ENCODE data around the gene BTBD19. TPM values are rescaled to one million over a fixed set of nuclear protein-coding genes. Genes with fewer than 3 reads are reported as not detected.

BTBD19 gene
- total and polyA plus RNA-seq, 9 of the 15 experiments (the other 6 are each of a cell fraction or from before 2014, with no cell fraction given): 0.22 to 2.0 (median 0.95) TPM

DNA sequence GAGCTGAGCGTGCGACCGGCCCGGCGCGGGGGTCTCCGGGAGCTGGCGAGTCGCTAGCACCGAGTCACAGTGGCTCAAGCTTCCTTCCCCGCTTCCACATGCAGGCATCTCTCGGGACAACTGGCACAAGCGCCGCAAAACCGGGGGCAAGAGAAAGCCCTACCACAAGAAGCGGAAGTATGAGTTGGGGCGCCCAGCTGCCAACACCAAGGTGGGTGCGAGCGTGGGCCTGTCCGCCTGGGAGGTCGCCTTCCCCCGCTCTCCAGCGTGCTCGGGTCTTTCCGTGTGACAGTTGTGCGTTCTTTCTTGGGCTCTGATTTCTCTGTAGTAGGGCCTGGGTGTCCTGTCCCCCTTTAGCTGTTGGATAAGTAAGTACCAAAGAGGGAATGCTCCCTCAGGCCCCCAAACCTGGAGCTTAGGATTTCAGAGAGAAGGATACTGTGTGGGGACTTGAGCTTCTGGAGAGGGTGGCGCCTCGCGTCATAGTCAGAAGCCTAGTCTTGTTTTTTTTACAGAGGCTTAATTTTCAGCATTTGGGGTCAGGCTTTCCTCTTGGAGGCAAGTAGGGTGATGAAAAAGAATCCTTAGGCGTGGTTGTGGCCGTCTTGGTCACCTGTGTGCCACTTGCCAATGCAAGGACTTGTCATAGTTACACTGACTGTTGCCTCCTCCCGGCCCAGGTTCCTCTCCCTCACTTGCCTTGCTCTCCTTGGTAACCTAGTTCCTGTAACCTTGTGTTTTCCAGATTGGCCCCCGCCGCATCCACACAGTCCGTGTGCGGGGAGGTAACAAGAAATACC, 32.2 kb upstream of the BTBD19 start (continued):
- TF ChIP-seq ATF6 (CRISPR knock-in tag; IDR thresholded peaks at IDR 0.05) (0 out of 2 replicates have a peak, but pooled peaks have one; percentile 89), ZNF644 (tag; IDR thresholded peaks at IDR 0.05; ENCODE audit: low read depth) (no peak), KHSRP (IDR thresholded peaks at IDR 0.05) (no peak), ZFPM2 (CRISPR knock-in tag; IDR thresholded peaks at IDR 0.05) (no peak), ETV6 (IDR thresholded peaks at IDR 0.05; ENCODE audit: borderline replicate concordance in 1 of 2, low read depth in 2 of 2, low read length in 1 of 2) (no peak), ETV6 (CRISPR knock-in tag; IDR thresholded peaks at IDR 0.05; ENCODE audit: borderline replicate concordance) (no peak), TGIF2 (CRISPR knock-in tag; IDR thresholded peaks at IDR 0.05) (peak; percentile 84; the same call in 1 of the 2 replicates), HDAC1 (IDR thresholded peaks at IDR 0.05) (peak in 1 of 2 experiments; percentile 29; a peak in 1 of 4 replicates), GATAD2A (IDR thresholded peaks at IDR 0.05) (no peak), KAT7 (CRISPR knock-in tag; IDR thresholded peaks at IDR 0.05; ENCODE audit: borderline replicate concordance) (0 out of 2 replicates have a peak, but pooled peaks have one; percentile 22), ZNF311 (CRISPR knock-in tag; IDR thresholded peaks at IDR 0.05) (no peak)
- TF ChIP-seq, protein P1, sequence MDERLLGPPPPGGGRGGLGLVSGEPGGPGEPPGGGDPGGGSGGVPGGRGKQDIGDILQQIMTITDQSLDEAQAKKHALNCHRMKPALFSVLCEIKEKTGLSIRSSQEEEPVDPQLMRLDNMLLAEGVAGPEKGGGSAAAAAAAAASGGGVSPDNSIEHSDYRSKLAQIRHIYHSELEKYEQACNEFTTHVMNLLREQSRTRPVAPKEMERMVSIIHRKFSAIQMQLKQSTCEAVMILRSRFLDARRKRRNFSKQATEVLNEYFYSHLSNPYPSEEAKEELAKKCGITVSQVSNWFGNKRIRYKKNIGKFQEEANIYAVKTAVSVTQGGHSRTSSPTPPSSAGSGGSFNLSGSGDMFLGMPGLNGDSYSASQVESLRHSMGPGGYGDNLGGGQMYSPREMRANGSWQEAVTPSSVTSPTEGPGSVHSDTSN (CRISPR knock-in tag; IDR thresholded peaks at IDR 0.05; ENCODE audit: low read depth): no peak
- TF ChIP-seq, protein P1 (tag; conservative IDR thresholded peaks at IDR 0.05; ENCODE audit: low read depth): no peak
- TF ChIP-seq, protein P2, sequence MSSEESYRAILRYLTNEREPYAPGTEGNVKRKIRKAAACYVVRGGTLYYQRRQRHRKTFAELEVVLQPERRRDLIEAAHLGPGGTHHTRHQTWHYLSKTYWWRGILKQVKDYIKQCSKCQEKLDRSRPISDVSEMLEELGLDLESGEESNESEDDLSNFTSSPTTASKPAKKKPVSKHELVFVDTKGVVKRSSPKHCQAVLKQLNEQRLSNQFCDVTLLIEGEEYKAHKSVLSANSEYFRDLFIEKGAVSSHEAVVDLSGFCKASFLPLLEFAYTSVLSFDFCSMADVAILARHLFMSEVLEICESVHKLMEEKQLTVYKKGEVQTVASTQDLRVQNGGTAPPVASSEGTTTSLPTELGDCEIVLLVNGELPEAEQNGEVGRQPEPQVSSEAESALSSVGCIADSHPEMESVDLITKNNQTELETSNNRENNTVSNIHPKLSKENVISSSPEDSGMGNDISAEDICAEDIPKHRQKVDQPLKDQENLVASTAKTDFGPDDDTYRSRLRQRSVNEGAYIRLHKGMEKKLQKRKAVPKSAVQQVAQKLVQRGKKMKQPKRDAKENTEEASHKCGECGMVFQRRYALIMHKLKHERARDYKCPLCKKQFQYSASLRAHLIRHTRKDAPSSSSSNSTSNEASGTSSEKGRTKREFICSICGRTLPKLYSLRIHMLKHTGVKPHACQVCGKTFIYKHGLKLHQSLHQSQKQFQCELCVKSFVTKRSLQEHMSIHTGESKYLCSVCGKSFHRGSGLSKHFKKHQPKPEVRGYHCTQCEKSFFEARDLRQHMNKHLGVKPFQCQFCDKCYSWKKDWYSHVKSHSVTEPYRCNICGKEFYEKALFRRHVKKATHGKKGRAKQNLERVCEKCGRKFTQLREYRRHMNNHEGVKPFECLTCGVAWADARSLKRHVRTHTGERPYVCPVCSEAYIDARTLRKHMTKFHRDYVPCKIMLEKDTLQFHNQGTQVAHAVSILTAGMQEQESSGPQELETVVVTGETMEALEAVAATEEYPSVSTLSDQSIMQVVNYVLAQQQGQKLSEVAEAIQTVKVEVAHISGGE (CRISPR knock-in tag; IDR thresholded peaks at IDR 0.05): no peak
- TF ChIP-seq, protein P3, sequence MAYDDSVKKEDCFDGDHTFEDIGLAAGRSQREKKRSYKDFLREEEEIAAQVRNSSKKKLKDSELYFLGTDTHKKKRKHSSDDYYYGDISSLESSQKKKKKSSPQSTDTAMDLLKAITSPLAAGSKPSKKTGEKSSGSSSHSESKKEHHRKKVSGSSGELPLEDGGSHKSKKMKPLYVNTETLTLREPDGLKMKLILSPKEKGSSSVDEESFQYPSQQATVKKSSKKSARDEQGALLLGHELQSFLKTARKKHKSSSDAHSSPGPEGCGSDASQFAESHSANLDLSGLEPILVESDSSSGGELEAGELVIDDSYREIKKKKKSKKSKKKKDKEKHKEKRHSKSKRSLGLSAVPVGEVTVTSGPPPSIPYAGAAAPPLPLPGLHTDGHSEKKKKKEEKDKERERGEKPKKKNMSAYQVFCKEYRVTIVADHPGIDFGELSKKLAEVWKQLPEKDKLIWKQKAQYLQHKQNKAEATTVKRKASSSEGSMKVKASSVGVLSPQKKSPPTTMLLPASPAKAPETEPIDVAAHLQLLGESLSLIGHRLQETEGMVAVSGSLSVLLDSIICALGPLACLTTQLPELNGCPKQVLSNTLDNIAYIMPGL (CRISPR knock-in tag; IDR thresholded peaks at IDR 0.05): peak; percentile 60

All from K562 (cell line).